K562 (cell line): ENCODE measurements around the gene MCM7. TPM values are rescaled to one million over a fixed set of nuclear protein-coding genes. Genes with fewer than 3 reads are reported as not detected.

Experiments used
- ATAC-seq: fragments of 200-7000 bp; cut with Tn5 transposase; 3 replicates; pipeline ENCODE4 v1.9.1; 2020; ENCODE audit warnings: moderate library complexity
- BruUV-seq: library from RNA; stranded (reverse); fragments of 400-500 nt; replicated peaks from 2 replicates; lab custom pipeline; 2021; lab: Mats Ljungman, UMichigan
- CTCF ChIA-PET: fragments of 300-600 bp; formaldehyde crosslinking; extraction: SDS; loops from one replicate; lab custom pipeline; 2021; ENCODE audit warnings: low intra/inter-chr PET ratio; lab: Yijun Ruan, JAX
- POLR2A ChIA-PET: fragments of 300-600, 350-650 bp; sonication (Branson Sonifier 250); formaldehyde crosslinking; extraction: SDS; loops from one replicate; lab custom pipeline; 2021; ENCODE audit warnings: antibody characterized with exemption, inconsistent platforms; lab: Yijun Ruan, JAX
- DNase-seq, 4 experiments: peaks; one replicate each; pipeline versions ENCODE4 v3.0.0 to v3.0.0-alpha.2; 2011 to 2018; ENCODE audit warnings: low spot score in 3 of 4, mixed read lengths in 3 of 4; ENCODE audit errors: extremely low read depth in 1 of 4
- FAIRE-seq: peaks from 2 replicates; lab custom pipeline; 2011; peaks lifted over from hg19 to GRCh38; lab: Jason Lieb, UNC
- H2AFZ ChIP-seq: 2 replicates; pipeline ENCODE4 v1.6.0; 2011; ENCODE audit warnings: low read depth, low read length, control low read depth, inconsistent platforms
- H3K27ac ChIP-seq: fragments of 200-600 bp; 3 replicates; pipeline ENCODE4 v1.8.0; 2011; ENCODE audit warnings: low read depth, mild to moderate bottlenecking, control low read depth, inconsistent platforms, low read length, moderate library complexity, mixed read lengths; ENCODE audit errors: extremely low read depth
- H3K27me3 ChIP-seq, 2 experiments: fragments of 300-600 bp in 1 of 2; 2 replicates in 1 of 2; 3 replicates in 1 of 2; pipeline versions ENCODE4 v1.6.0 to v1.8.0; 2011; ENCODE audit warnings: inconsistent platforms in 2 of 2, low read length in 2 of 2, mild to moderate bottlenecking in 1 of 2, mixed read lengths in 1 of 2, moderate library complexity in 1 of 2; ENCODE audit not compliant: control insufficient read depth in 2 of 2, insufficient read depth in 2 of 2
- H3K36me3 ChIP-seq: fragments of 300-600 bp; 3 replicates; pipeline ENCODE4 v1.8.0; 2011; ENCODE audit warnings: mild to moderate bottlenecking, low read length, inconsistent platforms; ENCODE audit not compliant: control insufficient read depth, insufficient read depth
- H3K4me1 ChIP-seq, 2 experiments: fragments of 200-600 bp in 1 of 2; replicated peaks in 1 of 2; 2 replicates in 1 of 2; 3 replicates in 1 of 2; pipeline versions ENCODE4 v1.5.1 to v1.8.0; 2011; ENCODE audit warnings: inconsistent platforms in 2 of 2, low read length in 2 of 2, mild to moderate bottlenecking in 1 of 2, mixed read lengths in 1 of 2, moderate library complexity in 1 of 2; ENCODE audit not compliant: control insufficient read depth in 2 of 2, insufficient read depth in 2 of 2
- H3K4me2 ChIP-seq: 2 replicates; pipeline ENCODE4 v1.6.1; 2011; ENCODE audit warnings: low read length, control low read depth, inconsistent platforms, mixed read lengths; ENCODE audit not compliant: insufficient read depth
- H3K4me3 ChIP-seq: fragments of 200-600 bp; sonication (generic), shearing (Covaris generic); 2 replicates; pipeline ENCODE4 v1.5.1; 2016; ENCODE audit warnings: control low read depth, inconsistent platforms
- H3K79me2 ChIP-seq: fragments of 200-600 bp; 3 replicates; pipeline ENCODE4 v1.8.0; 2011; ENCODE audit warnings: low read length, inconsistent platforms; ENCODE audit not compliant: control insufficient read depth, insufficient read depth
- H3K9ac ChIP-seq, 2 experiments: 2 replicates each; pipeline versions ENCODE4 v1.6.0 to v1.6.1; 2011; ENCODE audit warnings: low read depth in 2 of 2, low read length in 2 of 2, control low read depth in 1 of 2, inconsistent platforms in 1 of 2, mild to moderate bottlenecking in 1 of 2, mixed read lengths in 1 of 2; ENCODE audit not compliant: insufficient read depth in 1 of 2
- H3K9me1 ChIP-seq: one replicate; pipeline ENCODE4 v1.6.0; 2011; ENCODE audit warnings: inconsistent platforms, mild to moderate bottlenecking, low read length, moderate library complexity; ENCODE audit not compliant: control insufficient read depth, insufficient read depth
- H3K9me3 ChIP-seq: replicated peaks from 2 replicates; pipeline ENCODE4 v1.5.1; 2011; ENCODE audit warnings: low read depth, low read length, inconsistent platforms; ENCODE audit not compliant: control insufficient read depth, insufficient read depth
- H4K20me1 ChIP-seq: replicated peaks from 2 replicates; pipeline ENCODE4 v1.6.1; 2011; ENCODE audit warnings: low read length, inconsistent platforms, mixed read lengths; ENCODE audit not compliant: control insufficient read depth, insufficient read depth
- ELF4 ChIP-seq: fragments of 450-650 bp; formaldehyde crosslinking; IDR thresholded peaks from 2 replicates; pipeline ENCODE4 v1.4.0; 2022; ENCODE audit warnings: missing genetic modification characterization
- FIP1L1 ChIP-seq: fragments of 200-400 bp; formaldehyde crosslinking; IDR thresholded peaks from 2 replicates; pipeline ENCODE4 v1.6.1; 2018; ENCODE audit warnings: mild to moderate bottlenecking, low read depth, low read length; ENCODE audit not compliant: poor library complexity, severe bottlenecking
- FOXJ2 ChIP-seq: fragments of 200-800 bp; sonication (Bioruptor generic); IDR thresholded peaks from 2 replicates; pipeline ENCODE4 v1.6.1; 2016; ENCODE audit warnings: missing genetic modification characterization, missing compliant biosample characterization
- ILF3 ChIP-seq: fragments of 450-650 bp; IDR thresholded peaks from 2 replicates; pipeline ENCODE4 v1.6.1; 2018; ENCODE audit warnings: antibody characterized with exemption, mild to moderate bottlenecking, moderate library complexity, borderline replicate concordance
- MIER1 ChIP-seq: fragments of 450-650 bp; IDR thresholded peaks from 2 replicates; pipeline ENCODE4 v1.6.1; 2016; ENCODE audit warnings: antibody characterized with exemption, mild to moderate bottlenecking, low read depth
- PCBP1 ChIP-seq: fragments of 200-400 bp; formaldehyde crosslinking; IDR thresholded peaks from 2 replicates; pipeline ENCODE4 v1.6.1; 2018; ENCODE audit warnings: mild to moderate bottlenecking, low read depth, low read length; ENCODE audit not compliant: poor library complexity, severe bottlenecking
- POU5F1 ChIP-seq: fragments of 150-350 bp; IDR thresholded peaks from 2 replicates; pipeline ENCODE4 v1.6.1; 2014; ENCODE audit warnings: borderline replicate concordance, low read length, low read depth, mild to moderate bottlenecking; ENCODE audit not compliant: partially characterized antibody
- WGBS: fragments of 100-300 bp; shearing (Covaris generic); methylation state at CpG from one replicate; pipeline ENCODE4 v1.1.6; 2016; ENCODE audit warnings: low coverage, mixed read lengths; ENCODE audit not compliant: insufficient coverage; ENCODE audit errors: missing lambda C conversion rate; 5-methylcytosine and 5-hydroxymethylcytosine counted together
- in situ Hi-C: fragments of 300-500 bp; cut with MboI; formaldehyde crosslinking; loops from 4 replicates; pipeline ENCODE4 v1.15.0; 2018; ENCODE audit warnings: inconsistent platforms, mixed read lengths
- intact Hi-C: fragments of 100-400 bp; cut with micrococcal nuclease; formaldehyde crosslinking; loops from 2 replicates; pipeline ENCODE4 v1.14.2; 2022
- polyA plus RNA-seq, 8 experiments: library from polyadenylated mRNA; depleted of rRNA in 4 of 8; stranded (reverse) in 5 of 8; unstranded in 3 of 8; fragments of >200 nt; fragmentation: Nextera tagmentation in 2 of 8; fragmentation: Illumina TruSeq in 1 of 8; extraction: Ambion mirVana in 2 of 8; extraction: Trizol in 1 of 8; gene quantifications; 2 replicates each; pipeline versions ENCODE4 v1.2.1 to v1.2.3, GENCODE V29; 2011 to 2014; ENCODE audit warnings: inconsistent platforms in 1 of 8, missing spikeins in 1 of 8
- total RNA-seq, 7 experiments: library from RNA; depleted of rRNA in 6 of 7; stranded (reverse); fragments of >200 nt in 6 of 7; fragmentation: Illumina TruSeq in 2 of 7; extraction: Trizol in 2 of 7; gene quantifications; 2 replicates each; pipeline versions ENCODE4 v1.2.1 to v1.2.3, GENCODE V29; 2011 to 2021; ENCODE audit warnings: low replicate concordance in 1 of 7
- TF ChIP-seq, protein P1 (sequence below): fragments of 450-650 bp; IDR thresholded peaks from 2 replicates; pipeline ENCODE4 v1.6.1; 2016

The MCM7 gene
- total and polyA plus RNA-seq, 9 of the 15 experiments (the other 6 are each of a cell fraction or from before 2014, with no cell fraction given), result 329 to 856 (median 437) TPM

- TF ChIP-seq PCBP1 (peak; percentile 99), FOXJ2 (peak; percentile 98), FIP1L1 (peak; percentile 50), ELF4 (CRISPR knock-in tag) (peak; percentile 72)
- TF ChIP-seq, protein P1, sequence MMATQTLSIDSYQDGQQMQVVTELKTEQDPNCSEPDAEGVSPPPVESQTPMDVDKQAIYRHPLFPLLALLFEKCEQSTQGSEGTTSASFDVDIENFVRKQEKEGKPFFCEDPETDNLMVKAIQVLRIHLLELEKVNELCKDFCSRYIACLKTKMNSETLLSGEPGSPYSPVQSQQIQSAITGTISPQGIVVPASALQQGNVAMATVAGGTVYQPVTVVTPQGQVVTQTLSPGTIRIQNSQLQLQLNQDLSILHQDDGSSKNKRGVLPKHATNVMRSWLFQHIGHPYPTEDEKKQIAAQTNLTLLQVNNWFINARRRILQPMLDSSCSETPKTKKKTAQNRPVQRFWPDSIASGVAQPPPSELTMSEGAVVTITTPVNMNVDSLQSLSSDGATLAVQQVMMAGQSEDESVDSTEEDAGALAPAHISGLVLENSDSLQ, result peak; percentile 54
These were observed 679 bp downstream of the MCM7 start (continued) for GRCh38 chr7:100100420-100101015.

- ChIA-PET CTCF (no interaction called here), POLR2A (interaction anchor here (0.6 to 4.6 kb wide), 5 partner anchors 9 to 86 kb away, joined by 4 to 115 read pairs (median 4); partner anchors contain the start of genes COPS6 and MBLAC1)
- peaks cover 60% of the 10 kb centered on the region for H3K79me2 ChIP-seq
- TF ChIP-seq ILF3, result no peak
- TF ChIP-seq MIER1, result no peak
- no peak for TF ChIP-seq POU5F1
These were observed 1.7 kb downstream of the MCM7 start for GRCh38 chr7:100099452-100099851.

More at GRCh38 chr7:100099452-100099851, 1.7 kb downstream of the MCM7 start:
- WGBS, result 94% methylated on average over 12 of the region's 12 CpGs
- FAIRE-seq (no peak), DNase-seq (no peak), ATAC-seq (no peak)
- H3K9me1 ChIP-seq, result peaks cover 3% of the 10 kb centered on the region
- peaks cover 73% of the 10 kb centered on the region for H3K36me3 ChIP-seq
- H3K27me3 ChIP-seq, result no peaks in the 10 kb centered on the region
- peak overlapping the region; percentile 74 to 99 for H3K9ac ChIP-seq
- H3K9me3 ChIP-seq, result no peaks in the 10 kb centered on the region
- peaks cover 9 to 41% of the 10 kb centered on the region in 2 experiments; a peak in 4 of 5 replicates for H3K4me1 ChIP-seq
- H3K27ac ChIP-seq, result peak overlapping the region; percentile 100; the same call in 2 of the 3 replicates
- no peak overlapping the region for H2AFZ ChIP-seq
- in situ Hi-C loops, result no loop called here
- peak overlapping the region; percentile 98 for H3K4me3 ChIP-seq
- intact Hi-C loops, result no loop called here
- H3K4me2 ChIP-seq, result peak overlapping the region; percentile 92
- no TSS peak for BruUV-seq
- H4K20me1 ChIP-seq, result peaks cover 38% of the 10 kb centered on the region
